ENCODE data around the gene CCDC172. TPM values are rescaled to one million over a fixed set of nuclear protein-coding genes. Genes with fewer than 3 reads are reported as not detected.

Gene CCDC172
- total and polyA plus RNA-seq, 2 of the 8 experiments (the other 6 are each of a cell fraction or from before 2014, with no cell fraction given): 1.1 to 3.6 TPM

DNA sequence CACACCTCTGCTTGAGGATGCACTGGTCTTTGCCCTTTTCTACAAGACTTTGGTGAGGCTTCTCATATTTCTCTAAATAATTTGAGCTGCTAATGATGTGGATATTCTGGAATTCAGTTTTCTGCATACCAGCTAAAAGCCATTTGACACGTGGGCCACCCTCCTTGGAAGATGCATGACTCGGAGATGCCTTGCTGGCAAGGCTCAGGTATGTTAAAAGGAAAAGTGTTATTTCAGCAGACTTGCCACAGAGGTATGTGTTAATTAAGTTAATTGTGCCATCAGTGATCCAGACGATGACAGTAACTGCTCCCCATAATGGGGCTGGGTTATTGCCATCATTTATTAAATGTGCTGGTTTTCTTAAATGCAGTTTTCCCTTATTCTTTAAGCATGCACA is 42.5 kb upstream of the CCDC172 start (continued):
- TF ChIP-seq SIN3A (conservative IDR thresholded peaks at IDR 0.05 in 1 of 2, IDR thresholded peaks at IDR 0.05 in 1 of 2; ENCODE audit: low read depth in 1 of 2, low read length in 2 of 2): no peak
- TF ChIP-seq TCF12 (IDR thresholded peaks at IDR 0.05; ENCODE audit: low read depth, low read length): no peak
- TF ChIP-seq POLR2A (IDR thresholded peaks at IDR 0.05; ENCODE audit: control extremely low read depth in 1 of 2, low read depth in 2 of 2, low read length in 2 of 2): no peak
- no peak for TF ChIP-seq GABPA (IDR thresholded peaks at IDR 0.05; ENCODE audit: borderline replicate concordance, insufficient read depth, low read length)
- no peak for TF ChIP-seq MAFK (IDR thresholded peaks at IDR 0.05; ENCODE audit: low read depth, low read length)
- TF ChIP-seq JUND (IDR thresholded peaks at IDR 0.05; ENCODE audit: low read length): no peak
